Hepatocyte (in vitro differentiated cells): ENCODE data around the gene PTPN14. TPM values are rescaled to one million over a fixed set of nuclear protein-coding genes. Genes with fewer than 3 reads are reported as not detected.

Experiments used
- DNase-seq: peaks from one replicate; pipeline ENCODE4 v3.0.0-alpha.2; 2016; ENCODE audit warnings: low spot score
- H2AFZ ChIP-seq: fragments of 200-600 bp; sonication (generic); 2 replicates; pipeline ENCODE4 v1.6.0; 2016; ENCODE audit warnings: antibody characterized with exemption, mild to moderate bottlenecking
- H3K27ac ChIP-seq: fragments of 200-600 bp; sonication (generic); 2 replicates; pipeline ENCODE4 v1.5.1; 2016; ENCODE audit warnings: mild to moderate bottlenecking
- H3K27me3 ChIP-seq: fragments of 200-600 bp; sonication (generic); 2 replicates; pipeline ENCODE4 v1.6.1; 2016
- H3K36me3 ChIP-seq: fragments of 200-600 bp; sonication (generic); replicated peaks from 2 replicates; pipeline ENCODE4 v1.5.1; 2016; ENCODE audit warnings: low read depth; ENCODE audit not compliant: insufficient read depth
- H3K4me1 ChIP-seq: fragments of 200-600 bp; sonication (generic); 2 replicates; pipeline ENCODE4 v1.5.1; 2016; ENCODE audit warnings: mild to moderate bottlenecking, moderate library complexity; ENCODE audit not compliant: insufficient read depth
- H3K4me2 ChIP-seq: fragments of 200-600 bp; sonication (generic); 2 replicates; pipeline ENCODE4 v1.6.0; 2016
- H3K4me3 ChIP-seq: fragments of 200-600 bp; sonication (generic); 2 replicates; pipeline ENCODE4 v1.5.1; 2016; ENCODE audit warnings: mild to moderate bottlenecking
- H3K79me2 ChIP-seq: fragments of 200-600 bp; sonication (generic); 2 replicates; pipeline ENCODE4 v1.6.0; 2017; ENCODE audit warnings: mild to moderate bottlenecking
- H3K9me2 ChIP-seq: fragments of 200-600 bp; sonication (generic); replicated peaks from 2 replicates; pipeline ENCODE4 v1.6.0; 2017; ENCODE audit warnings: mild to moderate bottlenecking; ENCODE audit not compliant: insufficient read depth
- H3K9me3 ChIP-seq: fragments of 200-600 bp; sonication (generic); 2 replicates; pipeline ENCODE4 v1.5.1; 2016; ENCODE audit warnings: low read depth, mild to moderate bottlenecking
- H4K20me1 ChIP-seq: fragments of 200-600 bp; sonication (generic); 2 replicates; pipeline ENCODE4 v1.6.0; 2016; ENCODE audit warnings: mild to moderate bottlenecking; ENCODE audit not compliant: insufficient read depth, poor library complexity, severe bottlenecking
- CTCF ChIP-seq: fragments of 200-600 bp; sonication (generic); IDR thresholded peaks from 2 replicates; pipeline ENCODE4 v1.5.1; 2016; ENCODE audit warnings: antibody characterized with exemption, mild to moderate bottlenecking; ENCODE audit not compliant: poor library complexity
- EZH2 ChIP-seq: fragments of 200-600 bp; sonication (generic); IDR thresholded peaks from 2 replicates; pipeline ENCODE4 v1.6.1; 2016; ENCODE audit warnings: antibody characterized with exemption, mild to moderate bottlenecking, borderline replicate concordance
- EZH2phosphoT487 ChIP-seq: fragments of 200-600 bp; sonication (generic); IDR thresholded peaks from one replicate; pipeline ENCODE4 v1.6.1; 2018; ENCODE audit warnings: antibody characterized with exemption, mild to moderate bottlenecking, low read depth, moderate library complexity; ENCODE audit not compliant: unreplicated experiment, severe bottlenecking
- WGBS: methylation state at CpG from one replicate; pipeline ENCODE4 v1.1.6; 2016; ENCODE audit warnings: low lambda C conversion rate; ENCODE audit errors: missing lambda C conversion rate; 5-methylcytosine and 5-hydroxymethylcytosine counted together
- polyA plus RNA-seq: library from polyadenylated mRNA; unstranded; fragments of >200 nt; fragmentation: Nextera tagmentation; extraction: Ambion mirVana; gene quantifications from 2 replicates; pipeline ENCODE4 v1.2.1, GENCODE V29; 2016
- total RNA-seq: library from RNA; depleted of rRNA; stranded (reverse); fragments of >200 nt; gene quantifications from 2 replicates; pipeline ENCODE4 v1.2.3, GENCODE V29; 2014

Gene PTPN14
- total and polyA plus RNA-seq, 2 experiments from 2014 or later, result 9.5 to 21.7 TPM

- no peak for DNase-seq
- H3K4me2 ChIP-seq, result no peak overlapping the region
- H4K20me1 ChIP-seq, result no peaks in the 10 kb centered on the region
- H3K9me2 ChIP-seq, result no peaks in the 10 kb centered on the region
- no peaks in the 10 kb centered on the region for H3K36me3 ChIP-seq
- no peak overlapping the region for H2AFZ ChIP-seq
- TF ChIP-seq EZH2phosphoT487 (no peak), EZH2 (no peak), CTCF (no peak)
- no peaks in the 10 kb centered on the region for H3K9me3 ChIP-seq
- H3K27ac ChIP-seq, result no peak overlapping the region
- H3K27me3 ChIP-seq, result no peaks in the 10 kb centered on the region
- H3K4me3 ChIP-seq, result no peak overlapping the region
- peaks cover 23% of the 10 kb centered on the region for H3K4me1 ChIP-seq
- WGBS, result 91% methylated on average over 10 of the region's 10 CpGs
- H3K79me2 ChIP-seq, result peaks cover 54% of the 10 kb centered on the region
Measured at GRCh38 chr1:214452152-214452784, 99.1 kb downstream of the PTPN14 start.

- Histone ChIP-seq H3K27ac (no peak overlapping the region), H3K9me3 (no peaks in the 10 kb centered on the region), H3K4me3 (no peak overlapping the region), H2AFZ (no peak overlapping the region), H3K9me2 (no peaks in the 10 kb centered on the region), H3K4me2 (no peak overlapping the region), H3K4me1 (peaks cover 24% of the 10 kb centered on the region), H3K36me3 (no peaks in the 10 kb centered on the region), H3K27me3 (no peaks in the 10 kb centered on the region), H3K79me2 (peaks cover 49% of the 10 kb centered on the region), H4K20me1 (no peaks in the 10 kb centered on the region)
- 99% methylated on average over 4 of the region's 4 CpGs for WGBS
- no peak for TF ChIP-seq CTCF
- no peak for TF ChIP-seq EZH2phosphoT487
- TF ChIP-seq EZH2, result no peak
- no peak for DNase-seq
Measured at GRCh38 chr1:214451596-214451995, 99.8 kb downstream of the PTPN14 start.

DNA sequence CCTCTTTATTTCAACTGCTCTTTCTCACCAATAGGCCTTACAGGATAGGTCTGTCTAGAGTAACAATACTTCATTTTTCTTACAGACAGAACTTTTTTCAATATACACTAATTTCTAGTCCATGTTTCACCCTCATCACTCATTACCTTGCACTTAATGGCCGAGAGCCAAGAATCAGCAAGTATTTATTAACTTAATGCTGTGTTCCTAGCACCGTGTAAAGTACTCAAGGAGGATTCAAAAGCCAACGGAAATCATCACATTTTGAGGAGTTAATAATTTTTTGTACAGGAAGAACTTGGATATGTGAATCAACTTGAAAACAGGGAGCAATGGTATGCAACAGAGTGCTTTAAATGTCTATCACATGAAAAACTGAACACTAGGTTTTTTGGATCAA, 102.0 kb downstream of the PTPN14 start:
- no peak for DNase-seq
- Histone ChIP-seq H3K9me2 (no peaks in the 10 kb centered on the region), H3K4me3 (no peak overlapping the region), H3K36me3 (no peaks in the 10 kb centered on the region), H2AFZ (no peak overlapping the region), H3K4me1 (peaks cover 27% of the 10 kb centered on the region), H3K79me2 (peaks cover 31% of the 10 kb centered on the region), H3K9me3 (no peaks in the 10 kb centered on the region), H3K27me3 (no peaks in the 10 kb centered on the region), H4K20me1 (no peaks in the 10 kb centered on the region), H3K27ac (no peak overlapping the region), H3K4me2 (no peak overlapping the region)
- TF ChIP-seq EZH2, result no peak
- no peak for TF ChIP-seq CTCF
- TF ChIP-seq EZH2phosphoT487, result no peak
- 98% methylated on average over 3 of the region's 3 CpGs for WGBS

GRCh38 chr1:214448536-214448935, 102.9 kb downstream of the PTPN14 start:
- TF ChIP-seq EZH2phosphoT487 (no peak), CTCF (no peak), EZH2 (no peak)
- Histone ChIP-seq H3K4me2 (no peak overlapping the region), H3K27ac (no peak overlapping the region), H3K4me3 (no peak overlapping the region), H2AFZ (no peak overlapping the region), H4K20me1 (no peaks in the 10 kb centered on the region), H3K9me3 (no peaks in the 10 kb centered on the region), H3K36me3 (no peaks in the 10 kb centered on the region), H3K9me2 (no peaks in the 10 kb centered on the region), H3K27me3 (no peaks in the 10 kb centered on the region), H3K79me2 (peaks cover 27% of the 10 kb centered on the region), H3K4me1 (peaks cover 25% of the 10 kb centered on the region)
- no peak for DNase-seq
- WGBS, result 98% methylated on average over 2 of the region's 2 CpGs
